HG03159 (cell line): ENCODE measurements around the gene ATG9A.
"Not testable (repeated sequence)": the region's sequence is repeated elsewhere in the genome, so short reads cannot be mapped to it uniquely, and the experiment has no call there.

Experiments
- ATAC-seq: cut with Tn5 transposase; IDR thresholded peaks from one replicate; pipeline ENCODE4 v1.9.1; 2021; ENCODE audit warnings: mild to moderate bottlenecking, moderate library complexity; ENCODE audit not compliant: unreplicated experiment

The ATG9A gene, protein sequence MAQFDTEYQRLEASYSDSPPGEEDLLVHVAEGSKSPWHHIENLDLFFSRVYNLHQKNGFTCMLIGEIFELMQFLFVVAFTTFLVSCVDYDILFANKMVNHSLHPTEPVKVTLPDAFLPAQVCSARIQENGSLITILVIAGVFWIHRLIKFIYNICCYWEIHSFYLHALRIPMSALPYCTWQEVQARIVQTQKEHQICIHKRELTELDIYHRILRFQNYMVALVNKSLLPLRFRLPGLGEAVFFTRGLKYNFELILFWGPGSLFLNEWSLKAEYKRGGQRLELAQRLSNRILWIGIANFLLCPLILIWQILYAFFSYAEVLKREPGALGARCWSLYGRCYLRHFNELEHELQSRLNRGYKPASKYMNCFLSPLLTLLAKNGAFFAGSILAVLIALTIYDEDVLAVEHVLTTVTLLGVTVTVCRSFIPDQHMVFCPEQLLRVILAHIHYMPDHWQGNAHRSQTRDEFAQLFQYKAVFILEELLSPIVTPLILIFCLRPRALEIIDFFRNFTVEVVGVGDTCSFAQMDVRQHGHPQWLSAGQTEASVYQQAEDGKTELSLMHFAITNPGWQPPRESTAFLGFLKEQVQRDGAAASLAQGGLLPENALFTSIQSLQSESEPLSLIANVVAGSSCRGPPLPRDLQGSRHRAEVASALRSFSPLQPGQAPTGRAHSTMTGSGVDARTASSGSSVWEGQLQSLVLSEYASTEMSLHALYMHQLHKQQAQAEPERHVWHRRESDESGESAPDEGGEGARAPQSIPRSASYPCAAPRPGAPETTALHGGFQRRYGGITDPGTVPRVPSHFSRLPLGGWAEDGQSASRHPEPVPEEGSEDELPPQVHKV

DNA sequence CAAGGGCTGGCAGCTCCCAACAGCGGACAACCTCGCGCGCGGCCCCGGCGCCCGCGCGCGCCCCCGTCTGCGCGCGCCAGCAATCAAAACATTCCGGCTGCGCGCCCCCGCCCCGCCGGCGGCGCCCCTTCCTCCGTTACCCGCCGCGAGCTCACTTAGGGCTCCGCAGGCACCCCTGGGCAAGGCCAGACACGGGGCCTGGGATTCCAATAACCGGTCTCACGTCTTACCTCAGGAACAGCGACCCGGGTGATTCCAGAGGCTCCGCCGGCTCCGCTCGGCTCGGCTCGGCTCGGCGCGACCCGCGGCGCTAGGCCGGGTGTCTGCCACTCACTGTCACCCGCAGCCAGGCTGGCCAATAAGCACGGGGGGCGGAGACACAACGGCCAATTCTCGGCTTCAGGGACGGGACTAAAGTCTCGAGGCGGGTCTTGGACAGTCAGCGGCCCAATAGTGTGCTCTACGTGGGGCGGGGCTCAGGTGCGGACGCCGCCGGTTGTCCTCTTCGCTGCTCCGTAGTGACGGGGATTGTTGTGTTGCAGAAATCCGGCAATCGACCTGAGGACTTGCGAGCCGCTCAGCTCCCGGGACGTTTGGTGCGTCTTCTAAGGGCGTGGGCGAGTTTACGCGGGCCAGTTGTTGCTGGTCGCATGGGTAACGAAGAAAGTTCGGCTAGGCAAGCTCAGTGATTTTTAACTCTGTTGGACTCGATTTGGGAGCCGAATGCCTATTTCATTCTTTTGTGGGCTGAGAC, at the start of gene ATG9A, which contains the start of gene ANKZF1:
Gene ATG9A (minus strand): TSS at position 332 of the 754 bp plus-strand sequence. CDS start 1,612 bp downstream, outside the sequence.
Gene ANKZF1 (plus strand): TSS at position 502 of the 754 bp plus-strand sequence. CDS start 452 bp downstream, outside the sequence.
- peak; percentile 97 for ATAC-seq

DNA sequence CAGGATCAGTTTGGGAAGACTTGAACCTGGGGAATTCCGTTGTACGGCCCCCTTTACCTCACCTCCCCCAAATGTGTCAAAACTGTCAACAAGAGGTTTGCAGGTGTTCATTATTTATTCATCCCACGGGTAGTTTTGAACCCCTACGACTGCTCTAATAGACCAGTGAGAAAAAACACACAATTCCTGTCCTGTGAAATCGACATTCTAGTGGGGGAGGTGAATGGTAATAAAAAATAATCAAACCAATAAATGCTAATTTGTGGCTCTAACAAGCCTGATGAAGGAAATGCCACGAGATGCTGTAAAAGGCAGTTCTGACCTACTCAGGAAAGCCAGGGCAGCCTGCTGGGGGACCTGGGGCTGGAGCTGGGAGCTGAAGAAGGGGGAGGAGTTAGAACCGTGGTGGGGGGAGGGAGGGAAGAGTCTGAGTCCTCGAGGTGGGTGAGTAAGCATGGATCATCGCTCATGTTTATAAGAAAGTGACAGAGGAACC, 49.3 kb upstream of the ATG9A start:
- ATAC-seq: no peak

DNA sequence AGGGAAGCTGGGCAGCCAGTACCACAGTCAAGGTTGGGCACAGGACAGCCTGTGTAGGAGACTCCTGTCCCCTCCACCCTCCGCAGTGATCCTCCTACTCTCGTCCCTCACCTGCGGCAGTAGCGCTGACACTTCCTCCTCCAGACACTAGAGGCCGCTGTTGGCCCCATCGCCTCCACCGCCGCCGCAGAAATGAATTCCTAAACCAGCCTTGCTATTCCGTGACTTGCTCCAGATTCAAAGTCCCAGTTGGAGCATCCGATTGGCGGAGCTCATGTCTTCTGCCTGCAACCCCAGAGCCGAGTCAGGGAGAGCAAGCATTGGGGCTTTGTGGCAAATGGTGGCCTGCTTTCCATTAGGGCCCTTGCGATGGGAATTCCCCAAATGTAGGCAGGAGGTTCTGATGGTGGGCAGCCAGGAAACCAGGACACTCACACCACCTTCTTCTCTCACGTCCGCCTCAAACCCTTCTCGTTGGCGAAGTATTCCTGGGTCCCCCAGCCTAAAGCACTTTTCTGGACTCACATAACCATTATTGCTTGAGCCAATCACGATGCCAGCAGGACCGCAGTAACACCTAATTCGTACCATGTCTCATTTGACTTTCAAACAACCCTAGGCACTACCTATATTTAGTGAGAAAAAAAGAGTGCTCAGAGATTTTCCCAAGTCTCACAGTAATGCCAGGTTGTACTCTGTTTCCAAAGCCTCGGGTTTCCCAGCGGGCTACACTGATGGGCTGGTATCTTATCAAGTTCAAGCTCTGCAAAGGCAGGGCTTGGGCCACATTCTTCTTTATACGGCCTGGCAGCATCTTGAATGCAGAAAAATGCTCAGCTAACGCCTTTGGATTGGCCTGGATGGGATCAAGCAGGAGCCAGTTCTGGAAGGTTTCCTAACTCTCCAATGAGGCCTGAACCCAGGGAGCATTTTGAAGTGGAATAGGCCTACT, 48.5 kb upstream of the ATG9A start:
- ATAC-seq: no peak

GRCh38 chr2:219274361-219274921, 45.0 kb upstream of the ATG9A start:
- ATAC-seq: no peak

GRCh38 chr2:219273937-219274336, 44.5 kb upstream of the ATG9A start:
- ATAC-seq: no peak

DNA sequence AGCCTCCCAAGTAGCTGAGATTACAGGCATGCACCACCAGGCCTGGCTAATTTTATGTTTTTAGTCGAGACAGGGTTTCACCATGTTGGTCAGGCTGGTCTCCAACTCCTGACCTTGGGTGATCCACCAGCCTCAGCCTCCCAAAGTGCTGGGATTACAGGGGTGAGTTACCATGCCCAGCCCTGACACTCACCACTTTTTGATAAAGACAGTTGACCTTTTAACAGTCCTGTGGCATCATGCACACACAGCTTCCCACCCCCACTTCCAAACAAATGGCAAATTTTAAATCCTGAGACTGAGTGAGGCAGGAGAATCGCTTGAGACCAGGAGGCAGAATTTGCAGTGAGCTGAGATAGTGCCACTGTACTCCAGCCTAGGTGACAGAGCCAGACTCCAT, 43.6 kb upstream of the ATG9A start:
- ATAC-seq: no peak

GRCh38 chr2:219272356-219272755, 42.9 kb upstream of the ATG9A start:
- ATAC-seq: no peak

DNA sequence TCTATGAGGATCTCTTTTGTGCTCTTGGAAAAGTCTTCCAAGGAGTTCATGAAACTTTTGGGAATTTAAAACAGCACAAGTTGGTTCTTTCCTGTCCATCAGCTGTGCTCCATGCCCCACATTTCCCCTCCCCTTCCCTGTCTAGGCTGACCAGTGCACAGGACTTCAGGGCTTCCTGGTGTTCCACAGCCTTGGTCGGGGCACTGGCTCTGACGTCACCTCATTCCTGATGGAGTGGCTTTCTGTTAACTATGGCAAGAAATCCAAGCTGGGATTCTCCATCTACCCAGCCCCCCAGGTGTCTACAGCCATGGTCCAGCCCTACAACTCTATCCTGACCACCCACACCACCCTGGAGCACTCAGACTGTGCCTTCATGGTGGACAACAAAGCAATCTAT, 41.6 kb upstream of the ATG9A start:
- no peak for ATAC-seq

- no peak for ATAC-seq
These were observed 40.6 kb upstream of the ATG9A start for GRCh38 chr2:219270055-219270372.

DNA sequence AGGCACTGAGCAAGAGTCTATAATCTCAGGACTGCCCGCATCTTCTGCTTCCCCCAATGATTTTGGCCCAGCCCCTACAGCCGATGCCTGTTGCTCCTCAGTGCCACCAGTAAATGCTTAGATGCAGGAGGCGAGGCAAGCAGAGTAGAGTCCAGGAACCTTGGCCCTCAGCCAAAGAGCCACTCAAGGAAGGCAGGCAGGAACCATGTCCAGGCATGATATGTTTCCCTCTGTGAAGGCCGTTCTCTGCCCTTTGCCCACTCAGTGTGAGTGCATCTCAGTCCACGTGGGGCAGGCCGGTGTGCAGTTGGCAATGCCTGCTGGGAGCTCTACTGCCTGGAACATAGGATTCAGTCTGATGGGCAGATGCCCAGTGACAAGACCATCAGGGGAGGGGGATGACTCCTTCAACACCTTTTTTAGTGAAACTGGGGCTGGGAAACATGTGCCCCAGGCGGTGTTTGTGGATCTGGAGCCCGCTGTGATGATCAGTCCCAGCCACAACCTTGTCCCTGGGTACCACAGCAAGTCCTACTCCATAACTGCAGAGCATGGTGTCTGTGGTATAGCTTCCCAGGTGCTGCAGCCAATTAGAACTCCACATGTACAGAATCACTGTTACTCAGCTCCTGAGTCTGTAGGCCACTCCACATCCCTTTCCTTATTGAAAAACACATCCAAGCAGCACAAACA, 40.1 kb upstream of the ATG9A start:
- no peak for ATAC-seq

GRCh38 chr2:219268294-219268693, 38.9 kb upstream of the ATG9A start:
- no peak for ATAC-seq

DNA sequence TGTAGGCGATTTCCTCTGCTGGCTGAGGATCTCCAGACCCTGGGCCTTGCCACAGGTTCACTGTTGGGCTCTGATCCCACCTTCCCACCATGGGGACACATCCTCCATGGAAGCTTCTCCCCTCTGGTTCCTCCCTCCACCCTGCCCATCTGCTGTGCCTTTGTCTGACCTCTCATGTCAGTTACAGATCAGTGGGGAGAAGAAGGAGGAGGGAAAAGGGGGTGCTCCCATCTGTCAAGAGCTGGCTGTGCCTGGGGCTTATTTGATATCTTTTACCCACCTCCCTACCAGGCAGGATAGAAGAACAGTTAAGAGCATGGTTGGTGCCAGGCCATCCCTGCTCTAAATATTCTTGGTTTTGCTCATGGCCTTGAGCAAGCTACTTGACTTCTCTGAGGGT, 37.5 kb upstream of the ATG9A start:
- no peak for ATAC-seq

- ATAC-seq: no peak
These were observed 36.8 kb upstream of the ATG9A start for GRCh38 chr2:219266232-219266631.

GRCh38 chr2:219261024-219261855, 31.8 kb upstream of the ATG9A start:
- no peak for ATAC-seq

DNA sequence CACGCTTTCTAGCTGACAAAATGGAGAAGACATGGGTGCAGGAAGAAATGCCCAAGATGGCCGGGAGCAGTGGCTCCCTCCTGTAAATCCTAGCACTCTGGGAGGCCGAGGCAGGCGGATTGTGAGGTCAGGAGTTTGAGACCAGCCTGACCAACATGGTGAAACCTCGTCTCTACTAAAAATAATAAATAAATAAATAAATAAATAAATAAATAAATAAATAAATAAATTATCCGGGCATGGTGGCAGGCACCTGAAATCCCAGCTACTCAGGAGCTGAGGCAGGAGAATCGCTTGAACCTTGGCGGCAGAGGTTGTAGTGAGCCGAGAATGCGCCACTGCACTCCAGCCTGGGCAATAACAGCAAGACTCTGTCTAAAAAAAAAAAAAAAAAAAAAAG, 29.5 kb upstream of the ATG9A start:
- ATAC-seq: not testable (repeated sequence)

DNA sequence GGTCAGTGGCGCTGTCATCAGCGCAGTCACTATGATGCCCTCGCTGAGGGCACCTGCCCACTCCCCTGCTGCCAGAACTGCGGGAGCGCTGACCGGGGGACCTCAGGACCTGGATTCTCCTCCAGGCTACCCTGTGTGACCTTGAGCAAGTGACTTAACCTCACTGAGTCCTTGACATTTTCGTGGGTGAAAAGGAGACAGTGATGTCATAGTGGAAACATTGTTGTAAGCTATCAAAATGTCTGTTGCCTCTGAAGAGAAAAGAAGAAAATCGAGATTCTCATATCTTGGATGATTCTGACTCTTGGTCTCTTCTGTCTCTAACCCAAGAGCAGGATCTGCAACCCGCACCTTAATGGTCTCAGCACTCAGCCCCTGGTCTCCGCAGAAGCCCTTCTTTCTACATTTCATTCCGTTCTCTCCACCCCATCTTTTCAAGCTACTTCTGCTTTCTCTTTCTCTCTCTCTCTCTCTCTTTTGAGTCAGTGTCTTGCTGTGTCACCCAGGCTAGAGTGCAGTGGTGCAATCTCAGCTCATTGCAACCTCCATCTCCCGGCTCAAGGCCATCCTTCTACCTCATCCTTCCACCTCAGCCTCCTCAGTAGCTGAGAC, 25.3 kb upstream of the ATG9A start:
- ATAC-seq: peak; percentile 34

DNA sequence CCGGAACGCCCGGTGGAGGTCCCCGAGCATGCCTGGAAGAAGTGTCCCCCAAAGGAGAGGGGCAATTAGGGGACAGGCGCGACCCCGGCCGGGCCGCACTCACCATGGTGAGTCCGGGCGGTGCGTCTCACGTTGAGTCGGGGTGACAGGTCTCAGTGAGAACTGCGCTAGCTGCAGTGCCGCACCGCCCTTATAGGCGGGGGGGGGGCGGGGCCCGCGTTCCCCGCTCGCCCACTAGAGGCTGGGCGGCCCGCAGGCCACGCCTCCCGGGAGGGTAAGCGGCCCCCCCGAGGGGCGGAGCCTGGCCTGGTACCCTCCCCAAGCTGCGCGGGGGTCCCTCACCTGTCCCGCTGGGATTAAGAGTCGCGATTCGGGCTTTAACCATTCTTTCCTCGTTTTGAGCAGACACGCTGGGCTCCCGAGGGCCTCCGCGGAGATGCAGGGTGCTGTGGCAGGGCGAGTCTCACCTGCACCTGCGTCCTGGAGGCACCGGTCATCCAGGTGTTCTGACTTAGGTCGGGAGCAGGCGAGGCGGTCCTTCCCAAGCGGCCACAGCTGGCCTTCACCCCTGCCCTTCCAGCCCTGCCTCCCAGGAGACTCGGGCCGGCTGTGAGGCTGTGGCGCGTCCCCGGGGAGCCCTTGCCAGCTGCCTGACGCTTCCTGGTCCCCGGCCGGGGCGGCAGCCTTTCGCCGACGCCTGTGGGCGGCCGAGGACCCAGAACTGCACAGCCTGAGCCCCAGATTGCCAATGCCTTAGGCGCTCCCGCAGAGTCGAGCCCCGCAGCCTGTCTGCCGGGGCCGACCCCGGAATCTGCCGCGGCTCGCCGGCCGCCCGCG, 24.5 kb upstream of the ATG9A start, which contains the start of gene TUBA4A:
Gene TUBA4A (minus strand): TSS at position 166 of the 837 bp plus-strand sequence. CDS start 60 bp downstream, at position 106.
- ATAC-seq: peak; percentile 51
